Activated B cell treated with CpG ODN at 0.5 μM for 24 hours (primary cell): ENCODE results near the gene MRC2. TPM values are rescaled to one million over a fixed set of nuclear protein-coding genes. Genes with fewer than 3 reads are reported as not detected.

ENCODE experiments used
- ATAC-seq: fragments of 200-7000 bp; cut with Tn5 transposase; one replicate; pipeline ENCODE4 v1.10.0; 2021; ENCODE audit warnings: low read depth, mild to moderate bottlenecking, moderate library complexity
- CTCF ChIA-PET: fragments of 350-600 bp; sonication (Branson Sonifier 250); formaldehyde crosslinking; loops from one replicate; lab custom pipeline; 2021; ENCODE audit warnings: antibody characterized with exemption; lab: Charles Lee
- POLR2A ChIA-PET: fragments of 350-600 bp; sonication (Branson Sonifier 250); formaldehyde crosslinking; loops from one replicate; lab custom pipeline; 2021; ENCODE audit warnings: antibody characterized with exemption; lab: Charles Lee
- DNase-seq: peaks from one replicate; pipeline ENCODE4 v3.0.0; 2022
- H3K27ac Mint-ChIP-seq: one replicate; pipeline ENCODE4 v1.8.0; 2020; ENCODE audit warnings: mixed read lengths
- H3K27me3 Mint-ChIP-seq: one replicate; pipeline ENCODE4 v1.8.0; 2021; ENCODE audit warnings: mixed read lengths
- H3K36me3 Mint-ChIP-seq: one replicate; pipeline ENCODE4 v1.8.0; 2021; ENCODE audit warnings: low read depth, mixed read lengths
- H3K4me1 Mint-ChIP-seq: one replicate; pipeline ENCODE4 v1.8.0; 2021; ENCODE audit warnings: mixed read lengths
- H3K4me3 Mint-ChIP-seq: one replicate; pipeline ENCODE4 v1.8.0; 2020; ENCODE audit warnings: mild to moderate bottlenecking, mixed read lengths
- H3K9me3 Mint-ChIP-seq: one replicate; pipeline ENCODE4 v1.8.0; 2020; ENCODE audit warnings: mixed read lengths
- CTCF ChIP-seq: fragments of 200-600 bp; IDR thresholded peaks from one replicate; pipeline ENCODE4 v1.8.0; 2022; ENCODE audit warnings: antibody characterized with exemption, mild to moderate bottlenecking
- intact Hi-C: fragments of 100-400 bp; cut with micrococcal nuclease; formaldehyde crosslinking; loops from one replicate; pipeline ENCODE4 v1.15.1; 2024
- total RNA-seq: library from RNA; stranded (reverse); gene quantifications from 2 replicates; pipeline ENCODE4 v1.2.3, GENCODE V29; 2022

The MRC2 gene
- total RNA-seq, 1 donor from 2014 or later = 0.11 TPM

- ATAC-seq (no peak), DNase-seq (no peak)
- ChIA-PET CTCF (no interaction called here), POLR2A (no interaction called here)
- Mint-ChIP-seq H3K27ac (no peak overlapping the region), H3K9me3 (no peaks in the 10 kb centered on the region), H3K27me3 (no peaks in the 10 kb centered on the region), H3K4me1 (no peaks in the 10 kb centered on the region), H3K36me3 (no peaks in the 10 kb centered on the region), H3K4me3 (no peak overlapping the region)
- TF ChIP-seq CTCF = no peak
- intact Hi-C loops = no loop called here
These were observed 107.7 kb downstream of the MRC2 start for GRCh38 chr17:62735044-62735651.

GRCh38 chr17:62737513-62737912, 110.0 kb downstream of the MRC2 start:
- no peaks in the 10 kb centered on the region for H3K36me3 Mint-ChIP-seq
- POLR2A ChIA-PET = no interaction called here
- no peak for TF ChIP-seq CTCF
- CTCF ChIA-PET = no interaction called here
- ATAC-seq = no peak
- no peak overlapping the region for H3K27ac Mint-ChIP-seq
- H3K4me1 Mint-ChIP-seq = no peaks in the 10 kb centered on the region
- H3K9me3 Mint-ChIP-seq = no peaks in the 10 kb centered on the region
- DNase-seq = no peak
- intact Hi-C loops = no loop called here
- H3K4me3 Mint-ChIP-seq = no peak overlapping the region
- H3K27me3 Mint-ChIP-seq = peaks cover 3% of the 10 kb centered on the region

GRCh38 chr17:62738281-62738680, 110.8 kb downstream of the MRC2 start:
- CTCF ChIA-PET = no interaction called here

GRCh38 chr17:62739645-62740388, 112.3 kb downstream of the MRC2 start:
- no peaks in the 10 kb centered on the region for H3K4me1 Mint-ChIP-seq
- H3K4me3 Mint-ChIP-seq = no peak overlapping the region
- POLR2A ChIA-PET = no interaction called here
- CTCF ChIA-PET = interaction anchor here (0.9 kb wide), 1 partner anchor 16 kb away, joined by 3 read pairs; no protein-coding TSS in a partner anchor
- H3K9me3 Mint-ChIP-seq = no peaks in the 10 kb centered on the region
- ATAC-seq = no peak
- peaks cover 12% of the 10 kb centered on the region for H3K27me3 Mint-ChIP-seq
- no peak for DNase-seq
- no peak for TF ChIP-seq CTCF
- no peak overlapping the region for H3K27ac Mint-ChIP-seq
- no peaks in the 10 kb centered on the region for H3K36me3 Mint-ChIP-seq
- intact Hi-C loops = no loop called here

More at GRCh38 chr17:62738281-62738680, 110.8 kb downstream of the MRC2 start:
- H3K4me1 Mint-ChIP-seq = no peaks in the 10 kb centered on the region
- H3K4me3 Mint-ChIP-seq = no peak overlapping the region
- no peaks in the 10 kb centered on the region for H3K36me3 Mint-ChIP-seq
- ATAC-seq = no peak
- no peak for DNase-seq
- intact Hi-C loops = no loop called here
- no peak for TF ChIP-seq CTCF
- peaks cover 3% of the 10 kb centered on the region for H3K27me3 Mint-ChIP-seq
- no peaks in the 10 kb centered on the region for H3K9me3 Mint-ChIP-seq
- H3K27ac Mint-ChIP-seq = no peak overlapping the region
- POLR2A ChIA-PET = no interaction called here

GRCh38 chr17:62741290-62741689, 113.8 kb downstream of the MRC2 start:
- ATAC-seq (no peak), DNase-seq (no peak)
- Mint-ChIP-seq H3K9me3 (no peaks in the 10 kb centered on the region), H3K27ac (no peak overlapping the region), H3K4me3 (no peak overlapping the region), H3K27me3 (peaks cover 15% of the 10 kb centered on the region), H3K4me1 (no peaks in the 10 kb centered on the region), H3K36me3 (no peaks in the 10 kb centered on the region)
- intact Hi-C loops = no loop called here
- POLR2A ChIA-PET = no interaction called here
- no peak for TF ChIP-seq CTCF
- CTCF ChIA-PET = no interaction called here

Other genes with a start within 250 kb of the MRC2 start
- not detected in 2 replicates for gene EFCAB3, start 247.1 kb upstream of the MRC2 start, total RNA-seq
- 21.2 and 23.1 TPM in 2 replicates for gene METTL2A, start 203.8 kb upstream of the MRC2 start, total RNA-seq
- 54.6 and 57.0 TPM in 2 replicates for gene TLK2, start 148.8 kb upstream of the MRC2 start, total RNA-seq
- gene MARCHF10, start 180.6 kb downstream of the MRC2 start, total RNA-seq = not detected in 2 replicates